ENCODE results near the gene CSPG4. TPM values are rescaled to one million over a fixed set of nuclear protein-coding genes. Genes with fewer than 3 reads are reported as not detected.

Gene CSPG4
- total RNA-seq, 1 experiment from 2014 or later: 2.4 TPM

DNA sequence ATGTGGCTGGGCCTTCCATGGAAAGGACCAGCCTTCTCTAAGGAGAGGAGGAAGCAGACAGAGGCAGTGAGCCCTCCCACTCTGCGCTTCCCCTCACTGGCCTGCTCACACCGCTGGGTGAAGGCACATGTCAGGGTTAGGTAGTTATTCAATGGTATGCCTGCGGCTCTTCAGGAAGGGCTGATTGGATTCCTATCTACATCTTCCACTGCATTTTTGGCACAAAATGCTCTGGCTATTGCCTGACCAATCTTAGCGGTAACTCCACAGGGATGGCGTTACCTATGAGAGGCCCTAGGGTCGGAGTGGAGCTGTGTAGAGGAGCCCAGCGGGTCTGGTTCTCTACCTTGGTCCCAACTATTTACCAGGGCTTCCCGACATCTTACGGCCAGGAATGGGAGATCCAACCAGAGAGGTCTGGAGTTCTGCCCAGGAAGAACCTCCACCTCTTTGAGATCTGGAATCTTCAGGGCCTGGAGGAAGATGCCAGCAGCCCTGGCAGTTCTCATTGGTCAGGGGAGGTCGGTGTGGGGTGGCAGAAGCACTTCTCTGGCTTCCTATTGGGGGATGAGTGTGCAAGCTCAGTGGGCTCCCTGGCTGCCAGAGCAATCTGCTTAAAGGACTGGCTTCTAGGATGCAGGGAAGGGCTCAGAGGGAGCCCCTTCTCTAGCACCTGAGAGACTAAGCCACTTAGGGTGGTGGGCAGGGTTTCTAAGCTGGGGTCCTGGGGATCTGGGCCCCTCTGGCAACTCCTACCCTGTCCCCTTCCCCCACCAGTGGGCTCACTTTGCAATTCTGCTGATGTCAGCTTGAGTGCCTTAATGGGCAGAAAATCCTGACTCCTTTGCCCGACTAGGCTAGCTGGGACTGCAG is 40.7 kb downstream of the CSPG4 start:
- intact Hi-C loops (cut with micrococcal nuclease; ENCODE audit: unreplicated experiment): loop anchor here (2.0 kb wide), 1 partner anchor 31 kb away; the partner anchor contains the start of gene IMP3
- no peaks in the 10 kb centered on the region for H3K9me3 ChIP-seq (ENCODE audit: insufficient read depth, low read depth)
- H4K20me1 ChIP-seq (ENCODE audit: insufficient read depth): no peaks in the 10 kb centered on the region
- TF ChIP-seq EZH2 (IDR thresholded peaks at IDR 0.05; ENCODE audit: low read depth): no peak
- TF ChIP-seq, protein P1, sequence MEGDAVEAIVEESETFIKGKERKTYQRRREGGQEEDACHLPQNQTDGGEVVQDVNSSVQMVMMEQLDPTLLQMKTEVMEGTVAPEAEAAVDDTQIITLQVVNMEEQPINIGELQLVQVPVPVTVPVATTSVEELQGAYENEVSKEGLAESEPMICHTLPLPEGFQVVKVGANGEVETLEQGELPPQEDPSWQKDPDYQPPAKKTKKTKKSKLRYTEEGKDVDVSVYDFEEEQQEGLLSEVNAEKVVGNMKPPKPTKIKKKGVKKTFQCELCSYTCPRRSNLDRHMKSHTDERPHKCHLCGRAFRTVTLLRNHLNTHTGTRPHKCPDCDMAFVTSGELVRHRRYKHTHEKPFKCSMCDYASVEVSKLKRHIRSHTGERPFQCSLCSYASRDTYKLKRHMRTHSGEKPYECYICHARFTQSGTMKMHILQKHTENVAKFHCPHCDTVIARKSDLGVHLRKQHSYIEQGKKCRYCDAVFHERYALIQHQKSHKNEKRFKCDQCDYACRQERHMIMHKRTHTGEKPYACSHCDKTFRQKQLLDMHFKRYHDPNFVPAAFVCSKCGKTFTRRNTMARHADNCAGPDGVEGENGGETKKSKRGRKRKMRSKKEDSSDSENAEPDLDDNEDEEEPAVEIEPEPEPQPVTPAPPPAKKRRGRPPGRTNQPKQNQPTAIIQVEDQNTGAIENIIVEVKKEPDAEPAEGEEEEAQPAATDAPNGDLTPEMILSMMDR (conservative IDR thresholded peaks at IDR 0.05): no peak
- no peak for DNase-seq
- H3K4me2 ChIP-seq: peak overlapping the region; percentile 79
- H3K4me1 ChIP-seq (replicated peaks; ENCODE audit: insufficient read depth): peaks cover 80% of the 10 kb centered on the region
- H3K79me2 ChIP-seq (ENCODE audit: low read depth): peaks cover 19% of the 10 kb centered on the region; the same call in 1 of the 2 replicates
- peak overlapping the region; percentile 71 for H3K27ac ChIP-seq
- ChIA-PET CTCF (interaction anchor here (0.5 to 1.7 kb wide), 2 partner anchors 25 to 324 kb away, joined by 3 to 4 read pairs; partner anchors contain the start of gene SNX33), POLR2A (ENCODE audit: unreplicated experiment) (interaction anchor here (0.5 to 1.4 kb wide), 9 partner anchors 11 to 605 kb away, joined by 3 to 13 read pairs (median 6); partner anchors contain the start of gene IMP3)
- no peaks in the 10 kb centered on the region for H3K9me2 ChIP-seq (ENCODE audit: insufficient read depth)
- peaks cover 65% of the 10 kb centered on the region for H3F3A ChIP-seq (ENCODE audit: insufficient read depth, low read depth)
- H3K36me3 ChIP-seq (ENCODE audit: low read depth): no peaks in the 10 kb centered on the region
- H3K27me3 ChIP-seq (ENCODE audit: insufficient read depth, low read depth): no peaks in the 10 kb centered on the region
- no peak overlapping the region for H3K4me3 ChIP-seq
- H2AFZ ChIP-seq: no peak overlapping the region
- BruUV-seq (replicated peaks): no TSS peak

DNA sequence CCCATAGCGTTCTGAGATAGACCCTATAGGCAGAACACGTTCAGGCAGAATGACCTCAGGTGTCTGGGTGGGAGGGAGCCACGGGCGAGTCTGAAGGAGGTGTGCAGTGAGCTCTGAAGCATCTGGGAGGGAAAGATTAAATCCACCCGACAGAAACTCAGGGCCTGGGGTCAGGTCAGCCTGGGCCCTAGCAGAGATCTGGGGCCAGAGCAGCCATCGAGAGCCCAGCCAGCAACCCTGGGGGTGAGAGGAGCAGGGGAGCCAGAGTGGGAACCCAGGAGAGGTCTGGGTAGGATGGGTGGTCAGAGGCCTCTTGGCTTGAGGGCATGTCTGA is 42.8 kb downstream of the CSPG4 start:
- Histone ChIP-seq H3K9me3 (ENCODE audit: insufficient read depth, low read depth) (no peaks in the 10 kb centered on the region), H4K20me1 (ENCODE audit: insufficient read depth) (no peaks in the 10 kb centered on the region), H3K79me2 (ENCODE audit: low read depth) (peaks cover 15% of the 10 kb centered on the region; the same call in 1 of the 2 replicates), H3K36me3 (ENCODE audit: low read depth) (no peaks in the 10 kb centered on the region), H3K4me1 (replicated peaks; ENCODE audit: insufficient read depth) (peaks cover 100% of the 10 kb centered on the region), H3K27me3 (ENCODE audit: insufficient read depth, low read depth) (no peaks in the 10 kb centered on the region), H3K4me3 (no peak overlapping the region), H3K9me2 (ENCODE audit: insufficient read depth) (no peaks in the 10 kb centered on the region), H3K27ac (peak overlapping the region; percentile 99), H3K4me2 (peak overlapping the region; percentile 67), H3F3A (ENCODE audit: insufficient read depth, low read depth) (peaks cover 86% of the 10 kb centered on the region), H2AFZ (no peak overlapping the region)
- TF ChIP-seq, protein P1 (conservative IDR thresholded peaks at IDR 0.05): no peak
- TF ChIP-seq EZH2 (IDR thresholded peaks at IDR 0.05; ENCODE audit: low read depth): no peak
- no peak for DNase-seq
- ChIA-PET CTCF (no interaction called here), POLR2A (ENCODE audit: unreplicated experiment) (no interaction called here)
- no TSS peak for BruUV-seq (replicated peaks)
- intact Hi-C loops (cut with micrococcal nuclease; ENCODE audit: unreplicated experiment): loop anchor here (5.0 kb wide), 2 partner anchors 218 to 628 kb away; partner anchors contain the start of gene SIN3A

DNA sequence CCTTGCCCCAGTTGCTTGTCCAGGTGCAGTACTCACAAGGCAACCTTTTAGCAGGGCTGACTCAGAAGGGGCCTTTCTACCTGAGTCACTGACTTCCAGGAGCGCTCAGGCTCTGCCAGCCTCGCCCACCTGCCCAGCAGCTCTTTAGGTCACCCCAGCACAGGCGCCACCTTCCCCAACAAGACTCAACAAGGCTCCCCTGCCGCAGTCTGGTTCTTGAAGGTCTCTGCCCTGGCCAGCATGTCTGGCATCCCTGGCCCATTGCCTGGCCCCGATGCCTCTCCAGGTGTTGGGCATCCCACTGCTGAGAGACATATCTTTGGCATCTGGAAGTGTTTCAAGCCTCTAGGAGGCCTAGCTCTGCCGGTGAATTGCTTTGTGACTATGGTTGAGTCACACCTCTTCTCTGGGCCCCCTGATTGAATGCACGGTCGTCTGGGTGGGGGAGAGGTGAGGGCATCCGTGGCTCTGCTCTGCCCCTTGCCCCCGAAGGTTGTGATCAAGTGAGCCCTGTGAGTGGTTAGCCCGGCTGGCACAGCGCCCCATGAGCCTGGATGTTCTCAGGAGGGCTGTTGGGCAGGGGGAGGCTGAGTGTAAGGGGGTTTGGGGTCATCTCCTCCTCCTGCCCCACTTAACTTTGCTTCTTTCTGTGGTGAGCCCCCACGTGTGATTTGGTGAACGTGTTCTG is 43.3 kb downstream of the CSPG4 start:
- Histone ChIP-seq H3K27ac (peak overlapping the region; percentile 99), H3K4me3 (no peak overlapping the region), H3K9me2 (ENCODE audit: insufficient read depth) (no peaks in the 10 kb centered on the region), H3K9me3 (ENCODE audit: insufficient read depth, low read depth) (no peaks in the 10 kb centered on the region), H4K20me1 (ENCODE audit: insufficient read depth) (no peaks in the 10 kb centered on the region), H3K79me2 (ENCODE audit: low read depth) (peaks cover 13% of the 10 kb centered on the region; the same call in 1 of the 2 replicates), H2AFZ (no peak overlapping the region; the same call in 1 of the 2 replicates), H3F3A (ENCODE audit: insufficient read depth, low read depth) (peaks cover 92% of the 10 kb centered on the region), H3K27me3 (ENCODE audit: insufficient read depth, low read depth) (no peaks in the 10 kb centered on the region), H3K4me1 (replicated peaks; ENCODE audit: insufficient read depth) (peaks cover 100% of the 10 kb centered on the region), H3K4me2 (peak overlapping the region; percentile 67), H3K36me3 (ENCODE audit: low read depth) (no peaks in the 10 kb centered on the region)
- no peak for TF ChIP-seq EZH2 (IDR thresholded peaks at IDR 0.05; ENCODE audit: low read depth)
- TF ChIP-seq, protein P1 (conservative IDR thresholded peaks at IDR 0.05): no peak
- ChIA-PET CTCF (no interaction called here), POLR2A (ENCODE audit: unreplicated experiment) (interaction anchor here (0.6 to 0.7 kb wide), 3 partner anchors 8 to 23 kb away, joined by 3 to 6 read pairs (median 6); partner anchors contain the start of gene SNX33)
- peak; percentile 88 to 90 for DNase-seq
- intact Hi-C loops (cut with micrococcal nuclease; ENCODE audit: unreplicated experiment): loop anchor here (5.0 kb wide), 2 partner anchors 217 to 627 kb away; partner anchors contain the start of gene SIN3A
- TSS peak; percentile 14 for BruUV-seq (replicated peaks)
